SH-SY5Y (cell line): ENCODE data around the gene IGFBPL1.

Experiments used
- GATA2 ChIP-seq: IDR thresholded peaks from 2 replicates; pipeline ENCODE4 v1.6.1; 2011; ENCODE audit warnings: mild to moderate bottlenecking, low read depth, low read length
- GATA3 ChIP-seq: IDR thresholded peaks from 2 replicates; pipeline ENCODE4 v1.6.1; 2011; ENCODE audit warnings: low read depth, mild to moderate bottlenecking, low read length, moderate library complexity

DNA sequence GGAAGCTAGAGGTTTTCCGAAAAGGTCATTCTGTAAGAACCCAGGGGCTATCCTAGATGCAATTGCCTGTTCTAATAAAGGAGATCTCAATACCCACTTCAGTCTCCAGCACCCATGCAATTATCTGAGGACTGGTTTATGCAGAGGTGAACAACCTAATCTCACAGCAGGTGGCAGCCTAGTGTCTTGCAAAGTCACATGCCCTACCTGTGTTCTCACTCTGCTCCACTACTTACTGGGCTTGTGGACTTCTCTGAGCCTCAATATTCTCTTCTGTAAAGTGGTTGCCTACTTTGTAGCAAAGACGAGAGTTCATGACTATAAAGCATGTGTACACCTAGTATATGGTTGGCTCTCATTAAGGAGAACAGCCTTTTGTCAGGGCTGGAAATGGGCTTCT is 52.8 kb downstream of the IGFBPL1 start:
- TF ChIP-seq GATA2 (no peak), GATA3 (no peak)
